Measurements from ENCODE around the gene PDCD1.
"Not testable (repeated sequence)": the region's sequence is repeated elsewhere in the genome, so short reads cannot be mapped to it uniquely, and the experiment has no call there.

PDCD1 gene

GRCh38 chr2:241879326-241879725 is 20.6 kb upstream of the PDCD1 start:
- DNase-seq (ENCODE audit: low read depth in 2 of 3, low spot score in 2 of 3): no peak

GRCh38 chr2:241877989-241878970 is 19.6 kb upstream of the PDCD1 start:
- peak; percentile 54 to 61 (median 56) for DNase-seq (ENCODE audit: low read depth in 2 of 3, low spot score in 2 of 3)

- DNase-seq (ENCODE audit: low read depth in 2 of 3, low spot score in 2 of 3): no peak
Measured at GRCh38 chr2:241877197-241877685, 18.5 kb upstream of the PDCD1 start.

- no peak for DNase-seq (ENCODE audit: low read depth in 2 of 3, low spot score in 2 of 3)
Measured at GRCh38 chr2:241876528-241877196, 18.0 kb upstream of the PDCD1 start.

DNA sequence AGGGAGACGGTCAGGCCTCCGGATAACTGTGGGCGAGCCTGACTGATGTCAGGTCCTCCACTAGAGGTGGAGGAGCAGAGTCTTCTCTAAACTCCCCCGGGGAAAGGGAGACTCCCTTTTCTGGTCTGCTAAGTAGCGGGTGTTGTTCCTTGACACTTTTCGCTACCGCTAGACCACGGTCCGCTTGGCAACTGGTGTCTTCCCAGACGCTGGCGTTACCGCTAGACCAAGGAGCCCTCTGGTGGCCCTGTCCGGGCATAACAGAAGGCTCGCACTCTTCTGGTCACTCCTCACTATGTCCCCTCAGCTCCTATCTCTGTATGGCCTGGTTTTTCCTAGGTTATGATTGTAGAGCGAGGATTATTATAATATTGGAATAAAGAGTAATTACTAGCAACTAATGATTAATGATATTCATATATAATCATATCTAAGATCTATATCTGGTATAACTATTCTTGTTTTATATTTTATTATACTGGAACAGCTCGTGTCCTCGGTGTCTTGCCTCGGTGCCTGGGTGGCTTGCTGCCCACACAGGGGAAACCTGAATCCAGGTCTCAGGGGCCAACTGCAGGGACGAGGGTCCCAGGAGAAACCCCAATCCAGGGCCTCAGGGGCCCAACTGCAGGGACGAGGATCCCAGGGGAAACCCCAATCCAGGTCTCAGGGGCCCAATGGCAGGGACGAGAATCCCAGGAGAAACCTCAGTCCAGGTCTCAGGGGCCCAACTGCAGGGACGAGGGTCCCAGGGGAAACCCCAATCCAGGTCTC is 17.2 kb upstream of the PDCD1 start:
- DNase-seq (ENCODE audit: low read depth in 2 of 3, low spot score in 2 of 3): not testable (repeated sequence)

DNA sequence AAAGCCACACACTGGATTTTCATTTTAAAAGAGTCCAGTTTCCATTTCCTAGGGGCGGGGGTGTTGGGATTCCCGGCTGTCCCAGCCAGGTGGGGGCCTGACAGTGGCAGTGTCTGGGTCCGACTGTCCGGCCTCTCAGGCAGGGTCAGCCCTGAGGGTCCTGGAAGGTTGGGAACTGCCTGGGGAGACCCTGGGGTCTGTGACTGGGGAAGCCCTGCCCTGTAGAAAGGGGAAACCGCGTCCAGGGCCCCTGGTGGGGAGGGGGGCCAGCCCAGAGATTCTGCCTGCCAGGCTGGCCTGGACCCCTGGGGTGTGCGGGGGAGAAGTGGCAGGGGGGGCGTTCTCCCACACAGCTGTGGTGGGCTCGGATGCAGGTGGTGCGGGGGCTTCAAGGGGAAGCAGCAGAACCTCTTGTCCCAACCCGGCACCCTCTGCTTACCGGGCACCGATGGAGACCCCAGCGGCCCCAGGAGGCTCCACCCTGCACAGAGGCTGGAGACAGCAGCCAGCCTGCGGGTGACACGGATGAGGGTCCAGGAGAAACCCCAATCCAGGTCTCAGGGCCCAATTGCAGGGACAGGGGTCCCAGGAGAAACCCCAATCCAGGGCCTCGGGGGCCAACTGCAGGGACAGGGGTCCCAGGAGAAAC is 15.7 kb upstream of the PDCD1 start:
- DNase-seq (ENCODE audit: low read depth in 2 of 3, low spot score in 2 of 3): no peak

- no peak for DNase-seq (ENCODE audit: low read depth in 2 of 3, low spot score in 2 of 3)
Measured at GRCh38 chr2:241873803-241874110, 15.1 kb upstream of the PDCD1 start.

DNA sequence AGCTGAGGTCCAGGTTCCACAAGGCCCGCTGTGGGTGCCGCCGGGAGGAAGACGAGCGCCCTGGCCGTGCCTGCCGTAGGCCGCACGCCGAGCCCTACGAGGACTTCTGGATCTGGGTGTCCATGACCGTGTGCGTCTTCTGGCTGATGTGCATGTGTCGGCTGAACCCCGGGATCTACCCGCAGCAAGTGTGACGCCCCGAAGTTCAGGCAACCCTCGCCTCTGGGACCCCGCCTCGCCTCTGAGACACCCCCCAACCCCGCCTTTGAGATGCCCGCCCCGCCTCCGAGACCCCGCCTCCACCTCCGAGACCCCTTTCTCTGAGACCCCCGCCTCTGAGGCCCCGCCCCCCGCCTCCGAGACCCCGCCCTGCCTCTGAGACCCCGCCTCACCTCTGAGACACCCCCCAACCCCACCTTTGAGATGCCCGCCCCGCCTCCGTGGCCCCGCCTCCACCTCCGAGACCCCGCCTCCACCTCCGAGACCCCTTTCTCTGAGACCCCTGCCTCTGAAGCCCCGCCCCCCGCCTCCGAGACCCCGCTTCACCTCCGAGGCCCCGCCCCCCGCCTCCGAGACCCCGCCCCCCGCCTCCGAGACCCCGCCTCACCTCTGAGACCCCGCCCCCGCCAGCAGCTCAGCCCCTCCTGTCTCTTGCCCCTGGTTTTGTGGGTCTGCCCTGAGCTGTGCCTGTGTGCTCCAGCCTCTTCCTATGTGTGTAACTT is 14.5 kb upstream of the PDCD1 start:
- no peak for DNase-seq (ENCODE audit: low read depth in 2 of 3, low spot score in 2 of 3)

DNA sequence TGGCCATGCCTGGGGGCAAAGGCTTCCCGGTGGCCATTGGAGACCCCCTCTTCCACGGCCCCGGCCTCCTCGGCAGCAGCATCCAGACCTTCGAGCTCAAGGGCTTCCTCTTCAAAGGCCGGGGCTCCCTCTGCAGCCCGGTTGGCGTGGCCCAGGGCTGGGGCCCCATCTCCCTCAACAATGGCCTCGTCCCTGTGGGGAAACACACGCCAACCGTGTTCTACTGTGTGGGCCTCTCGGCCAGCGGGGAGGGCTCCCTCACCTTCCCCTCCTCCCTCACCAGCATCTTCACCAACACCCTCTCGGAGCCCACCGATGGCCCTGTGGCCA is 13.6 kb upstream of the PDCD1 start:
- DNase-seq (ENCODE audit: low read depth in 2 of 3, low spot score in 2 of 3): no peak

DNA sequence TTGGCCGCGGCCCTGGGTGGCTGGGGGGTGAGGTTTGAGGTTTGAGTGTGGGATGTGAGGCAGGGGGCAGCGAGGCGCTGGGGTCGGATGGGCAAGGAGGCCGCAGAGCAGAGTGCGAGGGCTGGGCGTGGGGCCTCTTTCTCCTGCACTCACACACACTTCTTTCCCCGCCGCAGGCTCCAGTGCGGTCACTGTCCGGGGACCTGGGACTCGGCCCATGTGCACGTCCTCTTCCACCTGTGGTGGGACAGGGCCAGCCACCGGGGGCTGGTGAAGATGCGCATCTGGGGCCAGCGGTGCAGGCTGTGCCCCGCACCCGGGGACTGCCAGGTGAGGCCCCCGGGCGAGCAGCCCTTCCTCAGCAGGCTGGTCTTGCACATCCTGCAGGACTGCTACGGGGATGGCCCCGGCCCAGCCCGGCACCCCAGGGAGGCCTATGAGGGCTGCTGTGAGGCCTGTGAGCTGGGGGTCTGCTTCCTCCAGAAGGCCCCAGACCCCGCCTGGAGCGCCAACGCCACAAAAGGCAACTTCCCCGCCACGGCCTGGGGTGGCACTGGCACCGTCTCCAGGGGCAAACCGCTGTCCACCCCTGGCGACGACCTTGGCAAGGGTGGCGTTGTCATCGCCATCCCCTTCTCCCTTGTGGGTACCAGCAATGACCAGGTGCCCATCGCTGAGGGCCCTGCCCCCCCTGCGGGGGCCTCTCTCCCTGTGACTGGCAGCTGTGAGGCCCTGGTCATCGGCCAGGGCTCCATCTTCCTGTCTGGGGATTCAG is 13.0 kb upstream of the PDCD1 start:
- no peak for DNase-seq (ENCODE audit: low read depth in 2 of 3, low spot score in 2 of 3)

- DNase-seq (ENCODE audit: low read depth in 2 of 3, low spot score in 2 of 3): no peak
Measured at GRCh38 chr2:241870611-241871537, 12.2 kb upstream of the PDCD1 start.

- DNase-seq (ENCODE audit: low read depth in 2 of 3, low spot score in 2 of 3): no peak
Measured at GRCh38 chr2:241870081-241870541, 11.4 kb upstream of the PDCD1 start.

GRCh38 chr2:241869087-241869961 is 10.6 kb upstream of the PDCD1 start, which contains the start of gene RTP5:
TSS of gene RTP5 (plus strand) at chr2:241869729. CDS start at chr2:241869757, 28 bp downstream.
- DNase-seq (ENCODE audit: low read depth in 2 of 3, low spot score in 2 of 3): no peak

DNA sequence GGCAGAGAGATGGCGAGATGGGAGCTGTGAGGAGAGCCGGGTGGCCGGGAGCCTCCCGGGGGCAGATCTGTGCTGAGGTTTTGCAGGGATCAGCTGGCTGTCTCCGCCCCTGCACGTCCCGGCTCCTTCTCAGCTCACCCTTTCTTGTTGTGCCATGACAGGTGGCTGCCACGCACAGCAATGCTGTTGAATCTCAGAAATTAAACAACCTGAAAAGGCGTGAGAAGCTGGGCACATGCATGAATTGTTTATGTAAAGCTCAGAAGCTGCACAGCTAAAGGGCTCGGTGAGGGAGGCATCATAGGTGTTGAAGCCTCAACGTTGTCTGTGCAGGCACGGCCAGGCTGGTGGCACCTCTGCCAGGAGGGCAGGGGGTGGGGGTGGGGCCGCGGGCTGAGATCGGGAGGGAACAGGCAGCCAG is 10.0 kb upstream of the PDCD1 start:
- DNase-seq (ENCODE audit: low read depth in 2 of 3, low spot score in 2 of 3): no peak

GRCh38 chr2:241867776-241868420 is 9.2 kb upstream of the PDCD1 start:
- DNase-seq (ENCODE audit: low read depth in 2 of 3, low spot score in 2 of 3): peak in 1 of 3 experiments; percentile 45

GRCh38 chr2:241866790-241867645 is 8.3 kb upstream of the PDCD1 start:
- DNase-seq (ENCODE audit: low read depth in 2 of 3, low spot score in 2 of 3): no peak

Data from activated CD8-positive, alpha-beta memory T cell treated with anti-CD3 and anti-CD28 coated beads for 48 hours (primary cell).